SK-N-SH treated with all-trans-retinoic acid at 6 μM for 48 hours (cell line): Measurements from ENCODE around the gene AKAP6.

Experiments used
- ATAC-seq: fragments of 200-7000 bp; cut with Tn5 transposase; 3 replicates; pipeline ENCODE4 v1.9.1; 2020; ENCODE audit warnings: mild to moderate bottlenecking, moderate library complexity
- ARNTL ChIP-seq: fragments of 450-650 bp; formaldehyde crosslinking; IDR thresholded peaks from 2 replicates; pipeline ENCODE4 v1.5.0; 2020; ENCODE audit warnings: low read depth, mild to moderate bottlenecking, moderate library complexity, borderline replicate concordance
- BACH2 ChIP-seq: fragments of 250-450 bp; sonication (Bioruptor Pico); IDR thresholded peaks from 2 replicates; pipeline ENCODE4 v1.9.0; 2021; ENCODE audit warnings: mild to moderate bottlenecking, borderline replicate concordance
- CSDC2 ChIP-seq: fragments of 250-450 bp; sonication (Bioruptor Pico); IDR thresholded peaks from 2 replicates; pipeline ENCODE4 v1.5.0; 2020; ENCODE audit warnings: mild to moderate bottlenecking, moderate library complexity
- ESRRG ChIP-seq: fragments of 250-450 bp; sonication (Bioruptor Pico); IDR thresholded peaks from 2 replicates; pipeline ENCODE4 v1.6.1; 2021; ENCODE audit warnings: mild to moderate bottlenecking
- GLIS3 ChIP-seq: fragments of 250-450 bp; sonication (Bioruptor Pico); IDR thresholded peaks from 2 replicates; pipeline ENCODE4 v1.5.0; 2020; ENCODE audit warnings: mild to moderate bottlenecking, moderate library complexity
- ISL1 ChIP-seq: fragments of 250-450 bp; sonication (Bioruptor Pico); IDR thresholded peaks from 2 replicates; pipeline ENCODE4 v2.1.2; 2022; ENCODE audit warnings: mild to moderate bottlenecking, moderate library complexity
- OSR1 ChIP-seq: fragments of 250-450 bp; sonication (Bioruptor Pico); IDR thresholded peaks from 2 replicates; pipeline ENCODE4 v1.8.0; 2022; ENCODE audit warnings: moderate library complexity, mild to moderate bottlenecking, inconsistent platforms
- PPARA ChIP-seq: fragments of 250-450 bp; sonication (Bioruptor Pico); IDR thresholded peaks from 2 replicates; pipeline ENCODE4 v1.5.0; 2020; ENCODE audit warnings: mild to moderate bottlenecking, borderline replicate concordance
- RARB ChIP-seq: fragments of 250-450 bp; sonication (Bioruptor Pico); IDR thresholded peaks from 2 replicates; pipeline ENCODE4 v1.8.0; 2021; ENCODE audit warnings: mild to moderate bottlenecking, moderate library complexity
- SNAI2 ChIP-seq: fragments of 250-450 bp; sonication (Bioruptor Pico); IDR thresholded peaks from 2 replicates; pipeline ENCODE4 v1.5.0; 2020; ENCODE audit warnings: mild to moderate bottlenecking, moderate library complexity
- TCF4 ChIP-seq: fragments of 250-450 bp; sonication (Bioruptor Pico); IDR thresholded peaks from 2 replicates; pipeline ENCODE4 v1.8.0; 2021; ENCODE audit warnings: mild to moderate bottlenecking, moderate library complexity, borderline replicate concordance
- TOX ChIP-seq: fragments of 250-450 bp; sonication (Bioruptor Pico); IDR thresholded peaks from 2 replicates; pipeline ENCODE4 v1.8.0; 2021; ENCODE audit warnings: mild to moderate bottlenecking, moderate library complexity, borderline replicate concordance
- ZC3H10 ChIP-seq: fragments of 250-450 bp; sonication (Bioruptor Pico); IDR thresholded peaks from 2 replicates; pipeline ENCODE4 v1.5.1; 2021; ENCODE audit warnings: mild to moderate bottlenecking, moderate library complexity
- ZFP3 ChIP-seq: fragments of 250-450 bp; sonication (Bioruptor Pico); IDR thresholded peaks from 2 replicates; pipeline ENCODE4 v1.5.0; 2020; ENCODE audit warnings: mild to moderate bottlenecking, moderate library complexity
- ZFP30 ChIP-seq: fragments of 450-650 bp; formaldehyde crosslinking; IDR thresholded peaks from 2 replicates; pipeline ENCODE4 v1.5.0; 2022; ENCODE audit warnings: mild to moderate bottlenecking, moderate library complexity
- ZNF565 ChIP-seq: fragments of 450-650 bp; formaldehyde crosslinking; conservative IDR thresholded peaks from 2 replicates; pipeline ENCODE4 v1.5.0; 2020; ENCODE audit warnings: low read depth, mild to moderate bottlenecking, moderate library complexity
- ZNF70 ChIP-seq: fragments of 450-650 bp; formaldehyde crosslinking; IDR thresholded peaks from 2 replicates; pipeline ENCODE4 v1.5.0; 2020; ENCODE audit warnings: mild to moderate bottlenecking, moderate library complexity
- ZNF8 ChIP-seq: fragments of 450-650 bp; formaldehyde crosslinking; IDR thresholded peaks from 2 replicates; pipeline ENCODE4 v1.5.0; 2020; ENCODE audit warnings: mild to moderate bottlenecking, moderate library complexity
- TF ChIP-seq, protein P1 (sequence below): fragments of 250-450 bp; sonication (Bioruptor Pico); IDR thresholded peaks from 2 replicates; pipeline ENCODE4 v1.5.0; 2020; ENCODE audit warnings: mild to moderate bottlenecking, moderate library complexity
- TF ChIP-seq, protein P2 (sequence below): fragments of 250-450 bp; sonication (Bioruptor Pico); IDR thresholded peaks from 2 replicates; pipeline ENCODE4 v1.8.0; 2020; ENCODE audit warnings: mild to moderate bottlenecking, moderate library complexity, borderline replicate concordance
- TF ChIP-seq, protein P3 (sequence below): fragments of 250-450 bp; sonication (Bioruptor Pico); IDR thresholded peaks from 2 replicates; pipeline ENCODE4 v1.5.1; 2020; ENCODE audit warnings: low read depth, mild to moderate bottlenecking, moderate library complexity
- TF ChIP-seq, protein P4 (sequence below): fragments of 250-450 bp; sonication (Bioruptor Pico); IDR thresholded peaks from 2 replicates; pipeline ENCODE4 v1.8.0; 2021; ENCODE audit warnings: low read depth, mild to moderate bottlenecking, moderate library complexity, borderline replicate concordance
- TF ChIP-seq, protein P5 (sequence below): fragments of 250-450 bp; sonication (Bioruptor Pico); IDR thresholded peaks from 2 replicates; pipeline ENCODE4 v1.5.1; 2021; ENCODE audit warnings: mild to moderate bottlenecking, moderate library complexity

Gene AKAP6

DNA sequence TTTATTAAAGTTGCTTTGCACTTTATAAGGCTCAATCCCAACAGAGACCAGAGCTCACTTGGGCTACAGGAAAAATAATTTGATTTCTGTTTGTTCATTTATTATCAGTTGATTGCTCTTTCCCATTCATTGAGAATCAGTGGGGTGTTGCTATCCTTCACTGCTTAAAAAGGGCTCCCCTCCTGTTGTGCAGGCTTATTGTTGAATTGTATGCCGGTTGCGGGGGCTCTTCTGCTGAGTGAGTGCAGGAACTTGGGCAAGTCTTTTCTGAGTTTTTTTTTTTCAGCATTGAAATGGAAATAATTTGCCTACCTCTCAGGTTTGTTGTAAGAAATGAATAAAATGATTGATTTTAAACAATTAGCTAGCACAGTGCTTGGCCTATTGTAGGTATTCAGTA, 32.6 kb downstream of the AKAP6 start:
- TF ChIP-seq ARNTL (no peak), PPARA (no peak)
- TF ChIP-seq, all 23 proteins: peak for 0
- no peak for ATAC-seq

DNA sequence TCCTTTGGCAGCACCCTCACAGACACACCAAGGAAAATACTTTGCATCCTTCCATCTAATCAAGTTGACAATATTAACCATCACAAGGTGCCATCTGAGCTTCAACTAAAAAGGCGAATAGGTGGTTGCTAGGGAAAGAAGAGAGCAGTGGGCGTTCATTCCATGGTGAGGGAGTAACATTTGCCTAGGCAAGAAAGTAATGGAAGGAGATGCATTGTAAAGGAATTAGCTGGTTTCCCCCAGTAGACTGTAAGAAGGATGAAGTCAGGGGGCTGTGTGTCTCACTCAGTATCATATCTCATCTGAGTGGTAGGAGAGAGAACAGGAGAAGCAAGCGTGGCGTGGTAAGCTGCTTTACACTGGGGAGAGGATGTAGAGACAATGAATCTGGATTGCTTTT, 34.7 kb downstream of the AKAP6 start:
- no peak for TF ChIP-seq ZNF70
- TF ChIP-seq ZFP30 = no peak
- no peak for TF ChIP-seq PPARA
- no peak for TF ChIP-seq TCF4 (CRISPR knock-in tag)
- TF ChIP-seq, all 23 proteins: peak for 0
- ATAC-seq = no peak

DNA sequence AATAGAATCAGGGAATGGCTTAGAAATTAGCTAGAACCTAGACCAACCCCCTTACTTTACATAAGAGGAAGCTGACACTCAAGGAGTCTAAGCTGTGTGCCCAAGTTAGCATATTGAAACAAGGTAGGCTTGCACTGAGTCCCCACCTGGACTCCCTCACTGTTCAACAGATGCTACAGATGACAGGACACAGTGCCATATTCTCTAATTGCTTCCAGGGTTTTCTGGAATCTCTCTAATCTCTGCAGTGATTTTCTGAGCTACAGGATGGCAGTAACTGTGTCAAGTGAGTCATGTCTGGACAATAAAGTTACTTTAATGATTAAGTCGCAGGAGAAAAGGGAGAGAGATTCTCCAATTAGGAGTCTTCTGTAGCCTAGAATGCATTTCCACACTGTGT, 35.8 kb downstream of the AKAP6 start:
- peak; percentile 20 for ATAC-seq
- no peak for TF ChIP-seq ZNF565 (CRISPR knock-in tag)
- TF ChIP-seq, protein P1, sequence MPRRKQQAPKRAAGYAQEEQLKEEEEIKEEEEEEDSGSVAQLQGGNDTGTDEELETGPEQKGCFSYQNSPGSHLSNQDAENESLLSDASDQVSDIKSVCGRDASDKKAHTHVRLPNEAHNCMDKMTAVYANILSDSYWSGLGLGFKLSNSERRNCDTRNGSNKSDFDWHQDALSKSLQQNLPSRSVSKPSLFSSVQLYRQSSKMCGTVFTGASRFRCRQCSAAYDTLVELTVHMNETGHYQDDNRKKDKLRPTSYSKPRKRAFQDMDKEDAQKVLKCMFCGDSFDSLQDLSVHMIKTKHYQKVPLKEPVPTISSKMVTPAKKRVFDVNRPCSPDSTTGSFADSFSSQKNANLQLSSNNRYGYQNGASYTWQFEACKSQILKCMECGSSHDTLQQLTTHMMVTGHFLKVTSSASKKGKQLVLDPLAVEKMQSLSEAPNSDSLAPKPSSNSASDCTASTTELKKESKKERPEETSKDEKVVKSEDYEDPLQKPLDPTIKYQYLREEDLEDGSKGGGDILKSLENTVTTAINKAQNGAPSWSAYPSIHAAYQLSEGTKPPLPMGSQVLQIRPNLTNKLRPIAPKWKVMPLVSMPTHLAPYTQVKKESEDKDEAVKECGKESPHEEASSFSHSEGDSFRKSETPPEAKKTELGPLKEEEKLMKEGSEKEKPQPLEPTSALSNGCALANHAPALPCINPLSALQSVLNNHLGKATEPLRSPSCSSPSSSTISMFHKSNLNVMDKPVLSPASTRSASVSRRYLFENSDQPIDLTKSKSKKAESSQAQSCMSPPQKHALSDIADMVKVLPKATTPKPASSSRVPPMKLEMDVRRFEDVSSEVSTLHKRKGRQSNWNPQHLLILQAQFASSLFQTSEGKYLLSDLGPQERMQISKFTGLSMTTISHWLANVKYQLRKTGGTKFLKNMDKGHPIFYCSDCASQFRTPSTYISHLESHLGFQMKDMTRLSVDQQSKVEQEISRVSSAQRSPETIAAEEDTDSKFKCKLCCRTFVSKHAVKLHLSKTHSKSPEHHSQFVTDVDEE (CRISPR knock-in tag) = peak; percentile 88; the same call in 1 of the 2 replicates
- TF ChIP-seq ISL1 (CRISPR knock-in tag) = peak; percentile 53
- TF ChIP-seq, protein P2, sequence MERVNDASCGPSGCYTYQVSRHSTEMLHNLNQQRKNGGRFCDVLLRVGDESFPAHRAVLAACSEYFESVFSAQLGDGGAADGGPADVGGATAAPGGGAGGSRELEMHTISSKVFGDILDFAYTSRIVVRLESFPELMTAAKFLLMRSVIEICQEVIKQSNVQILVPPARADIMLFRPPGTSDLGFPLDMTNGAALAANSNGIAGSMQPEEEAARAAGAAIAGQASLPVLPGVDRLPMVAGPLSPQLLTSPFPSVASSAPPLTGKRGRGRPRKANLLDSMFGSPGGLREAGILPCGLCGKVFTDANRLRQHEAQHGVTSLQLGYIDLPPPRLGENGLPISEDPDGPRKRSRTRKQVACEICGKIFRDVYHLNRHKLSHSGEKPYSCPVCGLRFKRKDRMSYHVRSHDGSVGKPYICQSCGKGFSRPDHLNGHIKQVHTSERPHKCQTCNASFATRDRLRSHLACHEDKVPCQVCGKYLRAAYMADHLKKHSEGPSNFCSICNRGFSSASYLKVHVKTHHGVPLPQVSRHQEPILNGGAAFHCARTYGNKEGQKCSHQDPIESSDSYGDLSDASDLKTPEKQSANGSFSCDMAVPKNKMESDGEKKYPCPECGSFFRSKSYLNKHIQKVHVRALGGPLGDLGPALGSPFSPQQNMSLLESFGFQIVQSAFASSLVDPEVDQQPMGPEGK (CRISPR knock-in tag) = no peak
- TF ChIP-seq BACH2 (CRISPR knock-in tag) = no peak
- no peak for TF ChIP-seq TOX
- TF ChIP-seq SNAI2 = peak; percentile 78; the same call in 1 of the 2 replicates
- no peak for TF ChIP-seq GLIS3 (CRISPR knock-in tag)
- no peak for TF ChIP-seq ESRRG
- TF ChIP-seq ARNTL = no peak
- TF ChIP-seq ZFP30 = no peak
- TF ChIP-seq ZNF70 = no peak
- TF ChIP-seq OSR1 (CRISPR knock-in tag) = no peak
- TF ChIP-seq PPARA = no peak
- TF ChIP-seq, protein P3, sequence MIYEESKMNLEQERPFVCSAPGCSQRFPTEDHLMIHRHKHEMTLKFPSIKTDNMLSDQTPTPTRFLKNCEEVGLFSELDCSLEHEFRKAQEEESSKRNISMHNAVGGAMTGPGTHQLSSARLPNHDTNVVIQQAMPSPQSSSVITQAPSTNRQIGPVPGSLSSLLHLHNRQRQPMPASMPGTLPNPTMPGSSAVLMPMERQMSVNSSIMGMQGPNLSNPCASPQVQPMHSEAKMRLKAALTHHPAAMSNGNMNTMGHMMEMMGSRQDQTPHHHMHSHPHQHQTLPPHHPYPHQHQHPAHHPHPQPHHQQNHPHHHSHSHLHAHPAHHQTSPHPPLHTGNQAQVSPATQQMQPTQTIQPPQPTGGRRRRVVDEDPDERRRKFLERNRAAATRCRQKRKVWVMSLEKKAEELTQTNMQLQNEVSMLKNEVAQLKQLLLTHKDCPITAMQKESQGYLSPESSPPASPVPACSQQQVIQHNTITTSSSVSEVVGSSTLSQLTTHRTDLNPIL (CRISPR knock-in tag) = no peak
- TF ChIP-seq ZC3H10 (CRISPR knock-in tag) = no peak
- no peak for TF ChIP-seq RARB
- no peak for TF ChIP-seq CSDC2 (CRISPR knock-in tag)
- TF ChIP-seq, protein P4, sequence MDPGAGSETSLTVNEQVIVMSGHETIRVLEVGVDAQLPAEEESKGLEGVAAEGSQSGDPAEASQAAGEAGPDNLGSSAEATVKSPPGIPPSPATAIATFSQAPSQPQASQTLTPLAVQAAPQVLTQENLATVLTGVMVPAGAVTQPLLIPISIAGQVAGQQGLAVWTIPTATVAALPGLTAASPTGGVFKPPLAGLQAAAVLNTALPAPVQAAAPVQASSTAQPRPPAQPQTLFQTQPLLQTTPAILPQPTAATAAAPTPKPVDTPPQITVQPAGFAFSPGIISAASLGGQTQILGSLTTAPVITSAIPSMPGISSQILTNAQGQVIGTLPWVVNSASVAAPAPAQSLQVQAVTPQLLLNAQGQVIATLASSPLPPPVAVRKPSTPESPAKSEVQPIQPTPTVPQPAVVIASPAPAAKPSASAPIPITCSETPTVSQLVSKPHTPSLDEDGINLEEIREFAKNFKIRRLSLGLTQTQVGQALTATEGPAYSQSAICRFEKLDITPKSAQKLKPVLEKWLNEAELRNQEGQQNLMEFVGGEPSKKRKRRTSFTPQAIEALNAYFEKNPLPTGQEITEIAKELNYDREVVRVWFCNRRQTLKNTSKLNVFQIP = no peak
- TF ChIP-seq, protein P5, sequence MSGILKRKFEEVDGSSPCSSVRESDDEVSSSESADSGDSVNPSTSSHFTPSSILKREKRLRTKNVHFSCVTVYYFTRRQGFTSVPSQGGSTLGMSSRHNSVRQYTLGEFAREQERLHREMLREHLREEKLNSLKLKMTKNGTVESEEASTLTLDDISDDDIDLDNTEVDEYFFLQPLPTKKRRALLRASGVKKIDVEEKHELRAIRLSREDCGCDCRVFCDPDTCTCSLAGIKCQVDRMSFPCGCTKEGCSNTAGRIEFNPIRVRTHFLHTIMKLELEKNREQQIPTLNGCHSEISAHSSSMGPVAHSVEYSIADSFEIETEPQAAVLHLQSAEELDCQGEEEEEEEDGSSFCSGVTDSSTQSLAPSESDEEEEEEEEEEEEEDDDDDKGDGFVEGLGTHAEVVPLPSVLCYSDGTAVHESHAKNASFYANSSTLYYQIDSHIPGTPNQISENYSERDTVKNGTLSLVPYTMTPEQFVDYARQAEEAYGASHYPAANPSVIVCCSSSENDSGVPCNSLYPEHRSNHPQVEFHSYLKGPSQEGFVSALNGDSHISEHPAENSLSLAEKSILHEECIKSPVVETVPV (CRISPR knock-in tag) = no peak
- TF ChIP-seq TCF4 (CRISPR knock-in tag) = peak; percentile 90

DNA sequence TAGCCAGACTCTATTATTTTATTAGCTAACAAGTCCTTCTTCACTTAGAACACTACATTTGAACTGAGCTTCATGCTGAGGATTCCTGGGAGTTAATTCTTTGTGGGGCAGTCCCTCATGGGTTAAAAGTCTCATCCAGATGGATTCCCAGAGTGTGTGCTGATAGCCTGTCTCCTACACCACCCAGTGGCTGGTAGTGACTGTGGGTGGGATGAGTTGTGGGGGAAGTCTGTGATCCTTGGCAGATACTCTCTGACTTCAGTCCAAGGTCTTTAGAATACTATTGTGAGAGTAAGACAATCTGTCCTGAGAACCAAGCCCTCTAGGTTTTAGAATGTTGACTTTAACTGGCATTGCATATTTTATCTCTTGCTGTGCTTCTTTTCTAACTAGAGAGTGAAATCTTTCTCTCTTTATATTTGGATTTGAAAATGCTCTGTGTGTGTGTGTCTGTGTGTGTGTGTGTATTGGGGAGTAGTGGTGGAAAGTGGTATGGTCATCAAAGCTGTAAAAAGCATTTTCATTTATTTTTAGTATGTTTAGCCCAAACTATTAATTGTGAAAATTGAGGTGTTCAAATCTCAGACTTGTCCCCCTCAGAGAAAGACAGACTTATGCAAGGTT, 37.3 kb downstream of the AKAP6 start:
- TF ChIP-seq RARB (no peak), ZFP30 (no peak), ZNF8 (CRISPR knock-in tag) (no peak), GLIS3 (CRISPR knock-in tag) (no peak), TCF4 (CRISPR knock-in tag) (no peak), ARNTL (no peak), ZFP3 (CRISPR knock-in tag) (0 out of 2 replicates have a peak, but pooled peaks have one; percentile 41), SNAI2 (peak; percentile 70; the same call in 1 of the 2 replicates), TOX (no peak), ISL1 (CRISPR knock-in tag) (peak; percentile 38), PPARA (no peak)
- TF ChIP-seq, protein P3 (CRISPR knock-in tag) = no peak
- TF ChIP-seq, protein P2 (CRISPR knock-in tag) = no peak
- peak; percentile 84 for ATAC-seq
